Measurements from ENCODE around the gene SGK2. TPM values are rescaled to one million over a fixed set of nuclear protein-coding genes. Genes with fewer than 3 reads are reported as not detected.

SGK2 gene
- total and polyA plus RNA-seq, 2 experiments from 2014 or later: not detected

GRCh38 chr20:43536817-43537440 lies 21.9 kb upstream of the SGK2 start:
- H3K4me2 ChIP-seq (ENCODE audit: unreplicated experiment): no peak overlapping the region
- no peaks in the 10 kb centered on the region for H3F3A ChIP-seq (ENCODE audit: insufficient read depth)
- no peaks in the 10 kb centered on the region for H3K36me3 ChIP-seq (ENCODE audit: low read depth)
- peaks cover 15% of the 10 kb centered on the region for H3K4me1 ChIP-seq (ENCODE audit: insufficient read depth)
- DNase-seq: peak; percentile 27
- H3K9me3 ChIP-seq (ENCODE audit: low read depth): no peaks in the 10 kb centered on the region
- no peaks in the 10 kb centered on the region for H4K20me1 ChIP-seq (ENCODE audit: insufficient read depth)
- WGBS, 2 experiments (ENCODE audit: low coverage in 1 of 2, low lambda C conversion rate in 2 of 2, missing lambda C conversion rate in 2 of 2): 68 to 80% methylated on average over 2 of the region's 2 CpGs
- H3K27ac ChIP-seq: no peak overlapping the region
- no peaks in the 10 kb centered on the region for H3K79me2 ChIP-seq (ENCODE audit: insufficient read depth)
- no peak overlapping the region for H3K9ac ChIP-seq
- H3K9me2 ChIP-seq (ENCODE audit: insufficient read depth): no peaks in the 10 kb centered on the region
- TF ChIP-seq EZH2phosphoT487 (IDR thresholded peaks at IDR 0.05; ENCODE audit: insufficient read depth, low read depth) (no peak), EZH2 (IDR thresholded peaks at IDR 0.05; ENCODE audit: insufficient read depth, poor library complexity, severe bottlenecking) (no peak)
- in situ Hi-C loops (cut with MboI): loop anchor here (10.0 kb wide), 1 partner anchor 548 kb away; no protein-coding TSS in a partner anchor
- H3K27me3 ChIP-seq (replicated peaks; ENCODE audit: insufficient read depth): no peaks in the 10 kb centered on the region
- no peak overlapping the region for H2AFZ ChIP-seq
- no peak overlapping the region for H3K4me3 ChIP-seq

- H3K4me3 ChIP-seq: no peak overlapping the region
- no peak overlapping the region for H2AFZ ChIP-seq
- H3K4me1 ChIP-seq (ENCODE audit: insufficient read depth): peaks cover 9% of the 10 kb centered on the region
- H4K20me1 ChIP-seq (ENCODE audit: insufficient read depth): no peaks in the 10 kb centered on the region
- no peaks in the 10 kb centered on the region for H3K79me2 ChIP-seq (ENCODE audit: insufficient read depth)
- H3F3A ChIP-seq (ENCODE audit: insufficient read depth): no peaks in the 10 kb centered on the region
- WGBS, 2 experiments (ENCODE audit: low coverage in 1 of 2, low lambda C conversion rate in 2 of 2, missing lambda C conversion rate in 2 of 2): 15 to 16% methylated on average over 4 of the region's 4 CpGs
- no peak overlapping the region for H3K27ac ChIP-seq
- no peaks in the 10 kb centered on the region for H3K36me3 ChIP-seq (ENCODE audit: low read depth)
- H3K9me3 ChIP-seq (ENCODE audit: low read depth): no peaks in the 10 kb centered on the region
- TF ChIP-seq EZH2phosphoT487 (IDR thresholded peaks at IDR 0.05; ENCODE audit: insufficient read depth, low read depth) (no peak), EZH2 (IDR thresholded peaks at IDR 0.05; ENCODE audit: insufficient read depth, poor library complexity, severe bottlenecking) (no peak)
- peak; percentile 72 for DNase-seq
- no peak overlapping the region for H3K4me2 ChIP-seq (ENCODE audit: unreplicated experiment)
- H3K9me2 ChIP-seq (ENCODE audit: insufficient read depth): no peaks in the 10 kb centered on the region
- no peaks in the 10 kb centered on the region for H3K27me3 ChIP-seq (replicated peaks; ENCODE audit: insufficient read depth)
- no peak overlapping the region for H3K9ac ChIP-seq
- in situ Hi-C loops (cut with MboI): loop anchor here (10.0 kb wide), 1 partner anchor 547 kb away; no protein-coding TSS in a partner anchor
These were observed 20.6 kb upstream of the SGK2 start for GRCh38 chr20:43537921-43538877.

GRCh38 chr20:43538878-43539700 lies 19.7 kb upstream of the SGK2 start:
- peak; percentile 33 for DNase-seq
- H3K79me2 ChIP-seq (ENCODE audit: insufficient read depth): no peaks in the 10 kb centered on the region

More at GRCh38 chr20:43538878-43539700, 19.7 kb upstream of the SGK2 start:
- Histone ChIP-seq H4K20me1 (ENCODE audit: insufficient read depth) (no peaks in the 10 kb centered on the region), H3K9me2 (ENCODE audit: insufficient read depth) (no peaks in the 10 kb centered on the region), H3K27me3 (replicated peaks; ENCODE audit: insufficient read depth) (no peaks in the 10 kb centered on the region), H3K36me3 (ENCODE audit: low read depth) (no peaks in the 10 kb centered on the region), H3K9ac (no peak overlapping the region), H3K27ac (no peak overlapping the region), H3K4me1 (ENCODE audit: insufficient read depth) (peaks cover 7% of the 10 kb centered on the region), H3F3A (ENCODE audit: insufficient read depth) (no peaks in the 10 kb centered on the region), H3K9me3 (ENCODE audit: low read depth) (no peaks in the 10 kb centered on the region), H2AFZ (no peak overlapping the region), H3K4me3 (no peak overlapping the region), H3K4me2 (ENCODE audit: unreplicated experiment) (no peak overlapping the region)
- in situ Hi-C loops (cut with MboI): loop anchor here (10.0 kb wide), 1 partner anchor 546 kb away; no protein-coding TSS in a partner anchor
- no peak for TF ChIP-seq EZH2 (IDR thresholded peaks at IDR 0.05; ENCODE audit: insufficient read depth, poor library complexity, severe bottlenecking)
- WGBS, 2 experiments (ENCODE audit: low coverage in 1 of 2, low lambda C conversion rate in 2 of 2, missing lambda C conversion rate in 2 of 2): 33 to 36% methylated on average over 6 of the region's 6 CpGs

Measured in GM23248 (cell line).